Measurements from ENCODE around the gene HNRNPL. TPM values are rescaled to one million over a fixed set of nuclear protein-coding genes. Genes with fewer than 3 reads are reported as not detected.

Gene HNRNPL
- total and polyA plus RNA-seq, 9 of the 15 experiments (the other 6 are each of a cell fraction or from before 2014, with no cell fraction given) = 39.5 to 610 (median 299) TPM

DNA sequence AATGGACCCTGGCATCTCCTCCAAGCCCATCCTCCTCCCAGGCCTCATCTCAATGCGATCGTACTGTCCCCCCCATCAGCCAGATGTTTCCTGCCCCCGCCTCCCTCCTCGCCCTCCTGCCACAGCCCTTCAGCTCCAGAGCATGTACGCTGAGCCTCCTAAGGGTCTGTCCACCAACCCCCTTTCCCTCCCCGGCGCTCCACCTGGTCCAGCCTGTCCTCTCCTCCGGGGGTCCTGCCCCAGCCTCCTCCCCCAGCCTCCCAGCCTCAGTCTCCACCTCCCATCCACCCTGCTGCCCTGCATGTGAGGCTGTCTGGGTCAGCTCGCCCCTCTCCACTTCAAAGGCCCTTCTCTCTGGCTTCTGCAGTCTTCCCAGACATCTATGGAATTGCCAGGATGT is 45.2 kb upstream of the HNRNPL start:
- Histone ChIP-seq H2AFZ (ENCODE audit: low read depth, low read length) (no peak overlapping the region), H3K27ac (ENCODE audit: extremely low read depth, low read depth, low read length) (no peak overlapping the region), H3K9me1 (ENCODE audit: control insufficient read depth, insufficient read depth, low read length) (no peaks in the 10 kb centered on the region), H3K36me3 (ENCODE audit: control insufficient read depth, insufficient read depth, low read length) (0 out of 3 replicates have a peak, but pooled peaks cover 4% of the 10 kb centered on the region), H3K79me2 (ENCODE audit: control insufficient read depth, insufficient read depth, low read length) (peaks cover 12% of the 10 kb centered on the region; the same call in 2 of the 3 replicates), H3K9me3 (replicated peaks; ENCODE audit: control insufficient read depth, insufficient read depth, low read depth, low read length) (no peaks in the 10 kb centered on the region), H3K4me2 (ENCODE audit: insufficient read depth, low read length) (no peak overlapping the region), H4K20me1 (replicated peaks; ENCODE audit: control insufficient read depth, insufficient read depth, low read length) (no peaks in the 10 kb centered on the region), H3K9ac (ENCODE audit: insufficient read depth in 1 of 2, low read depth in 2 of 2, low read length in 2 of 2) (peak overlapping the region in 1 of 2 experiments; percentile 61; a peak in 1 of 4 replicates), H3K4me1 (replicated peaks in 1 of 2; ENCODE audit: control insufficient read depth in 2 of 2, insufficient read depth in 2 of 2, low read length in 2 of 2) (peaks cover 11 to 34% of the 10 kb centered on the region in 2 experiments), H3K27me3 (ENCODE audit: control insufficient read depth in 2 of 2, insufficient read depth in 2 of 2, low read length in 2 of 2) (no peaks in the 10 kb centered on the region), H3K4me3 (no peak overlapping the region)
- BruUV-seq (replicated peaks) = no TSS peak
- FAIRE-seq (no peak), ATAC-seq (no peak), DNase-seq (ENCODE audit: extremely low read depth in 1 of 4, low spot score in 3 of 4) (no peak)
- intact Hi-C loops (cut with micrococcal nuclease) = no loop called here
- TF ChIP-seq ZNF316 (IDR thresholded peaks at IDR 0.05) = no peak
- no peak for TF ChIP-seq TAF1 (IDR thresholded peaks at IDR 0.05; ENCODE audit: control insufficient read depth, extremely low read depth, insufficient read depth, low read length, severe bottlenecking)
- TF ChIP-seq ERF (CRISPR knock-in tag; IDR thresholded peaks at IDR 0.05) = no peak
- no peak for TF ChIP-seq ZBTB12 (CRISPR knock-in tag; IDR thresholded peaks at IDR 0.05)
- TF ChIP-seq PCBP2 (IDR thresholded peaks at IDR 0.05; ENCODE audit: low read depth, low read length, poor library complexity, severe bottlenecking) = no peak
- TF ChIP-seq SMAD4 (CRISPR knock-in tag; conservative IDR thresholded peaks at IDR 0.05) = no peak
- TF ChIP-seq SMARCA5 (IDR thresholded peaks at IDR 0.05) = no peak
- no peak for TF ChIP-seq TBP (optimal IDR thresholded peaks at IDR 0.05; ENCODE audit: low read depth, low read length)
- TF ChIP-seq, protein P1, sequence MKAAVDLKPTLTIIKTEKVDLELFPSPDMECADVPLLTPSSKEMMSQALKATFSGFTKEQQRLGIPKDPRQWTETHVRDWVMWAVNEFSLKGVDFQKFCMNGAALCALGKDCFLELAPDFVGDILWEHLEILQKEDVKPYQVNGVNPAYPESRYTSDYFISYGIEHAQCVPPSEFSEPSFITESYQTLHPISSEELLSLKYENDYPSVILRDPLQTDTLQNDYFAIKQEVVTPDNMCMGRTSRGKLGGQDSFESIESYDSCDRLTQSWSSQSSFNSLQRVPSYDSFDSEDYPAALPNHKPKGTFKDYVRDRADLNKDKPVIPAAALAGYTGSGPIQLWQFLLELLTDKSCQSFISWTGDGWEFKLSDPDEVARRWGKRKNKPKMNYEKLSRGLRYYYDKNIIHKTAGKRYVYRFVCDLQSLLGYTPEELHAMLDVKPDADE (conservative IDR thresholded peaks at IDR 0.05; ENCODE audit: control insufficient read depth, low read depth, low read length) = no peak
- TF ChIP-seq IFI16 (CRISPR knock-in tag; IDR thresholded peaks at IDR 0.05) = no peak
- no peak for TF ChIP-seq BRD9 (IDR thresholded peaks at IDR 0.05; ENCODE audit: low read depth, partially characterized antibody)
- TF ChIP-seq, protein P2, sequence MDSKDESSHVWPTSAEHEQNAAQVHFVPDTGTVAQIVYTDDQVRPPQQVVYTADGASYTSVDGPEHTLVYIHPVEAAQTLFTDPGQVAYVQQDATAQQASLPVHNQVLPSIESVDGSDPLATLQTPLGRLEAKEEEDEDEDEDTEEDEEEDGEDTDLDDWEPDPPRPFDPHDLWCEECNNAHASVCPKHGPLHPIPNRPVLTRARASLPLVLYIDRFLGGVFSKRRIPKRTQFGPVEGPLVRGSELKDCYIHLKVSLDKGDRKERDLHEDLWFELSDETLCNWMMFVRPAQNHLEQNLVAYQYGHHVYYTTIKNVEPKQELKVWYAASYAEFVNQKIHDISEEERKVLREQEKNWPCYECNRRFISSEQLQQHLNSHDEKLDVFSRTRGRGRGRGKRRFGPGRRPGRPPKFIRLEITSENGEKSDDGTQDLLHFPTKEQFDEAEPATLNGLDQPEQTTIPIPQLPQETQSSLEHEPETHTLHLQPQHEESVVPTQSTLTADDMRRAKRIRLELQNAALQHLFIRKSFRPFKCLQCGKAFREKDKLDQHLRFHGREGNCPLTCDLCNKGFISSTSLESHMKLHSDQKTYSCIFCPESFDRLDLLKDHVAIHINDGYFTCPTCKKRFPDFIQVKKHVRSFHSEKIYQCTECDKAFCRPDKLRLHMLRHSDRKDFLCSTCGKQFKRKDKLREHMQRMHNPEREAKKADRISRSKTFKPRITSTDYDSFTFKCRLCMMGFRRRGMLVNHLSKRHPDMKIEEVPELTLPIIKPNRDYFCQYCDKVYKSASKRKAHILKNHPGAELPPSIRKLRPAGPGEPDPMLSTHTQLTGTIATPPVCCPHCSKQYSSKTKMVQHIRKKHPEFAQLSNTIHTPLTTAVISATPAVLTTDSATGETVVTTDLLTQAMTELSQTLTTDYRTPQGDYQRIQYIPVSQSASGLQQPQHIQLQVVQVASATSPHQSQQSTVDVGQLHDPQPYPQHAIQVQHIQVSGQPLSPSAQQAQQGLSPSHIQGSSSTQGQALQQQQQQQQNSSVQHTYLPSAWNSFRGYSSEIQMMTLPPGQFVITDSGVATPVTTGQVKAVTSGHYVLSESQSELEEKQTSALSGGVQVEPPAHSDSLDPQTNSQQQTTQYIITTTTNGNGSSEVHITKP (IDR thresholded peaks at IDR 0.05; ENCODE audit: partially characterized antibody) = no peak
- no peak for TF ChIP-seq ZNF740 (CRISPR knock-in tag; IDR thresholded peaks at IDR 0.05)
- TF ChIP-seq ZNF740 (tag; IDR thresholded peaks at IDR 0.05) = no peak
- TF ChIP-seq ZNF197 (CRISPR knock-in tag; IDR thresholded peaks at IDR 0.05; ENCODE audit: low read depth) = no peak
- WGBS (ENCODE audit: insufficient coverage, low coverage, missing lambda C conversion rate) = 59% methylated on average over 3 of the region's 9 CpGs
- POLR2A ChIA-PET = no interaction called here
- in situ Hi-C loops (cut with MboI) = no loop called here
- CTCF ChIA-PET (ENCODE audit: low intra/inter-chr PET ratio) = no interaction called here
